OCI-LY3 (cell line): ENCODE measurements around the gene SERGEF.

Source experiments
- H2AFZ ChIP-seq: fragments of 200-600, 300-600 bp; shearing (Covaris generic); 2 replicates; pipeline ENCODE4 v1.6.0; 2014; ENCODE audit warnings: antibody characterized with exemption, low read depth, low read length
- H3K27ac ChIP-seq: fragments of 200-600, 300-600 bp; sonication (generic); 2 replicates; pipeline ENCODE4 v1.5.1; 2014; ENCODE audit warnings: mild to moderate bottlenecking, low read length, moderate library complexity, mixed read lengths
- H3K27me3 ChIP-seq: fragments of 200-600, 300-600 bp; sonication (generic); 2 replicates; pipeline ENCODE4 v1.6.1; 2014; ENCODE audit warnings: low read depth, low read length, mixed read lengths
- H3K36me3 ChIP-seq: fragments of 200-600, 300-600 bp; sonication (generic); replicated peaks from 2 replicates; pipeline ENCODE3; 2014; ENCODE audit warnings: low read depth, low read length, mixed read lengths
- H3K4me1 ChIP-seq: fragments of 300-600, 200-600 bp; sonication (generic); 2 replicates; pipeline ENCODE4 v1.6.1; 2014; ENCODE audit warnings: low read length, mixed read lengths
- H3K4me2 ChIP-seq: fragments of 200-600, 300-600 bp; sonication (generic); 2 replicates; pipeline ENCODE4 v1.6.1; 2014; ENCODE audit warnings: low read length, mixed read lengths
- H3K4me3 ChIP-seq: fragments of 300-600, 200-600 bp; sonication (generic); 2 replicates; pipeline ENCODE4 v1.5.1; 2014; ENCODE audit warnings: antibody characterized with exemption, mild to moderate bottlenecking, low read length, moderate library complexity
- H3K79me2 ChIP-seq: fragments of 300-600, 200-600 bp; shearing (Covaris generic); 2 replicates; pipeline ENCODE4 v1.6.1; 2014; ENCODE audit warnings: mild to moderate bottlenecking, low read length, mixed read lengths
- H3K9ac ChIP-seq: fragments of 300-600, 200-600 bp; shearing (Covaris generic); 2 replicates; pipeline ENCODE4 v1.6.0; 2014; ENCODE audit warnings: mild to moderate bottlenecking, low read length, moderate library complexity
- H3K9me3 ChIP-seq: fragments of 200-600, 300-600 bp; shearing (Covaris generic); 2 replicates; pipeline ENCODE4 v1.6.1; 2014; ENCODE audit warnings: low read length, mixed read lengths; ENCODE audit not compliant: insufficient read depth
- H4K20me1 ChIP-seq: fragments of 200-600, 300-600 bp; sonication (generic); 2 replicates; pipeline ENCODE4 v1.6.1; 2016; ENCODE audit warnings: low read length, mixed read lengths; ENCODE audit not compliant: insufficient read depth
- CTCF ChIP-seq: fragments of 200-600, 300-600 bp; sonication (generic); IDR thresholded peaks from 2 replicates; pipeline ENCODE4 v1.5.1; 2014; ENCODE audit warnings: antibody characterized with exemption, low read length, low read depth
- EZH2phosphoT487 ChIP-seq: fragments of 200-600 bp; shearing (Covaris generic); IDR thresholded peaks from 2 replicates; pipeline ENCODE4 v1.6.1; 2018; ENCODE audit warnings: antibody characterized with exemption, mixed run types, low read depth

SERGEF gene

GRCh38 chr11:17803754-17804334 lies 209.0 kb downstream of the SERGEF start:
- TF ChIP-seq CTCF (no peak), EZH2phosphoT487 (no peak)
- H3K9me3 ChIP-seq: no peaks in the 10 kb centered on the region
- H4K20me1 ChIP-seq: no peaks in the 10 kb centered on the region
- no peaks in the 10 kb centered on the region for H3K4me1 ChIP-seq
- H3K79me2 ChIP-seq: no peaks in the 10 kb centered on the region
- no peak overlapping the region for H3K4me2 ChIP-seq
- H3K4me3 ChIP-seq: no peak overlapping the region
- no peak overlapping the region for H2AFZ ChIP-seq
- no peak overlapping the region for H3K27ac ChIP-seq
- no peaks in the 10 kb centered on the region for H3K27me3 ChIP-seq
- no peaks in the 10 kb centered on the region for H3K36me3 ChIP-seq
- H3K9ac ChIP-seq: no peak overlapping the region

GRCh38 chr11:17802491-17802890 lies 210.4 kb downstream of the SERGEF start:
- Histone ChIP-seq H3K4me1 (no peaks in the 10 kb centered on the region), H3K9me3 (no peaks in the 10 kb centered on the region), H4K20me1 (no peaks in the 10 kb centered on the region), H3K4me2 (no peak overlapping the region), H3K36me3 (no peaks in the 10 kb centered on the region), H3K27ac (no peak overlapping the region), H3K9ac (no peak overlapping the region), H3K4me3 (no peak overlapping the region), H2AFZ (no peak overlapping the region), H3K79me2 (no peaks in the 10 kb centered on the region), H3K27me3 (no peaks in the 10 kb centered on the region)
- TF ChIP-seq CTCF (no peak), EZH2phosphoT487 (no peak)

GRCh38 chr11:17801166-17801565 lies 211.7 kb downstream of the SERGEF start:
- H3K4me3 ChIP-seq: no peak overlapping the region
- H3K79me2 ChIP-seq: no peaks in the 10 kb centered on the region
- no peaks in the 10 kb centered on the region for H4K20me1 ChIP-seq
- no peaks in the 10 kb centered on the region for H3K9me3 ChIP-seq
- no peaks in the 10 kb centered on the region for H3K36me3 ChIP-seq
- no peaks in the 10 kb centered on the region for H3K27me3 ChIP-seq
- H2AFZ ChIP-seq: no peak overlapping the region
- no peaks in the 10 kb centered on the region for H3K4me1 ChIP-seq
- TF ChIP-seq EZH2phosphoT487: no peak
- no peak for TF ChIP-seq CTCF
- no peak overlapping the region for H3K4me2 ChIP-seq
- H3K9ac ChIP-seq: no peak overlapping the region
- H3K27ac ChIP-seq: no peak overlapping the region

- Histone ChIP-seq H3K36me3 (no peaks in the 10 kb centered on the region), H3K9me3 (no peaks in the 10 kb centered on the region), H4K20me1 (no peaks in the 10 kb centered on the region), H3K4me2 (no peak overlapping the region), H3K4me3 (no peak overlapping the region), H3K27ac (no peak overlapping the region), H3K4me1 (no peaks in the 10 kb centered on the region), H3K79me2 (no peaks in the 10 kb centered on the region), H2AFZ (no peak overlapping the region), H3K9ac (no peak overlapping the region), H3K27me3 (no peaks in the 10 kb centered on the region)
- TF ChIP-seq EZH2phosphoT487 (no peak), CTCF (no peak)
Measured at GRCh38 chr11:17799147-17799546, 213.7 kb downstream of the SERGEF start.
